GM18499 (cell line): Measurements from ENCODE around the gene DTX4.

Experiments
- ATAC-seq: cut with Tn5 transposase; IDR thresholded peaks from one replicate; pipeline ENCODE4 v1.9.1; 2021; ENCODE audit warnings: moderate number of reproducible peaks; ENCODE audit not compliant: insufficient read depth, unreplicated experiment

The DTX4 gene

GRCh38 chr11:59188954-59189353, 17.0 kb downstream of the DTX4 start:
- ATAC-seq = no peak

- ATAC-seq = no peak
Measured at GRCh38 chr11:59189986-59190385, 18.1 kb downstream of the DTX4 start.

- no peak for ATAC-seq
Measured at GRCh38 chr11:59191095-59191494, 19.2 kb downstream of the DTX4 start.

- ATAC-seq = no peak
Measured at GRCh38 chr11:59191890-59192289, 20.0 kb downstream of the DTX4 start.

GRCh38 chr11:59192446-59193020, 20.6 kb downstream of the DTX4 start:
- no peak for ATAC-seq

GRCh38 chr11:59193587-59194130, 21.7 kb downstream of the DTX4 start:
- no peak for ATAC-seq

- no peak for ATAC-seq
Measured at GRCh38 chr11:59195586-59195985, 23.7 kb downstream of the DTX4 start.

GRCh38 chr11:59196777-59197176, 24.8 kb downstream of the DTX4 start:
- no peak for ATAC-seq

GRCh38 chr11:59197991-59198390, 26.1 kb downstream of the DTX4 start:
- ATAC-seq = no peak

- ATAC-seq = no peak
Measured at GRCh38 chr11:59198726-59199125, 26.8 kb downstream of the DTX4 start.

- peak; percentile 59 for ATAC-seq
Measured at GRCh38 chr11:59199546-59200422, 27.9 kb downstream of the DTX4 start.

- no peak for ATAC-seq
Measured at GRCh38 chr11:59200423-59200746, 28.5 kb downstream of the DTX4 start.

- ATAC-seq = no peak
Measured at GRCh38 chr11:59201353-59201752, 29.4 kb downstream of the DTX4 start.

- ATAC-seq = no peak
Measured at GRCh38 chr11:59204746-59205145, 32.8 kb downstream of the DTX4 start.

GRCh38 chr11:59205648-59206047, 33.7 kb downstream of the DTX4 start:
- ATAC-seq = no peak

GRCh38 chr11:59206635-59207034, 34.7 kb downstream of the DTX4 start:
- ATAC-seq = no peak

- ATAC-seq = peak; percentile 80
Measured at GRCh38 chr11:59207988-59208451, 36.1 kb downstream of the DTX4 start.

- ATAC-seq = no peak
Measured at GRCh38 chr11:59208956-59209355, 37.0 kb downstream of the DTX4 start.

GRCh38 chr11:59212222-59212621, 40.3 kb downstream of the DTX4 start:
- ATAC-seq = no peak

GRCh38 chr11:59212744-59213631, 41.1 kb downstream of the DTX4 start, which contains the start of gene MPEG1:
TSS of gene MPEG1 (minus strand) at chr11:59212927. CDS start at chr11:59212865, 62 bp downstream.
- ATAC-seq = no peak
